ENCODE results near the gene PRR30.

- TF ChIP-seq, protein P1, sequence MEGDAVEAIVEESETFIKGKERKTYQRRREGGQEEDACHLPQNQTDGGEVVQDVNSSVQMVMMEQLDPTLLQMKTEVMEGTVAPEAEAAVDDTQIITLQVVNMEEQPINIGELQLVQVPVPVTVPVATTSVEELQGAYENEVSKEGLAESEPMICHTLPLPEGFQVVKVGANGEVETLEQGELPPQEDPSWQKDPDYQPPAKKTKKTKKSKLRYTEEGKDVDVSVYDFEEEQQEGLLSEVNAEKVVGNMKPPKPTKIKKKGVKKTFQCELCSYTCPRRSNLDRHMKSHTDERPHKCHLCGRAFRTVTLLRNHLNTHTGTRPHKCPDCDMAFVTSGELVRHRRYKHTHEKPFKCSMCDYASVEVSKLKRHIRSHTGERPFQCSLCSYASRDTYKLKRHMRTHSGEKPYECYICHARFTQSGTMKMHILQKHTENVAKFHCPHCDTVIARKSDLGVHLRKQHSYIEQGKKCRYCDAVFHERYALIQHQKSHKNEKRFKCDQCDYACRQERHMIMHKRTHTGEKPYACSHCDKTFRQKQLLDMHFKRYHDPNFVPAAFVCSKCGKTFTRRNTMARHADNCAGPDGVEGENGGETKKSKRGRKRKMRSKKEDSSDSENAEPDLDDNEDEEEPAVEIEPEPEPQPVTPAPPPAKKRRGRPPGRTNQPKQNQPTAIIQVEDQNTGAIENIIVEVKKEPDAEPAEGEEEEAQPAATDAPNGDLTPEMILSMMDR (IDR thresholded peaks at IDR 0.05; ENCODE audit: insufficient read depth, low read length): no peak
- TF ChIP-seq SPI1 (IDR thresholded peaks at IDR 0.05; ENCODE audit: borderline replicate concordance, low read depth) (no peak), POLR2AphosphoS5 (IDR thresholded peaks at IDR 0.05; ENCODE audit: low read depth) (no peak)
These were observed 4.1 kb upstream of the PRR30 start for GRCh38 chr2:27143285-27143684.

All from HL-60 (cell line).